Stimulated activated CD4-positive, alpha-beta T cell treated with anti-CD3 and anti-CD28 coated beads, Interleukin-4, amount 100 ng/mL, for 48 hours (primary cell): ENCODE results near the gene KCNQ4.

Source experiments
- DNase-seq, 2 donors: peaks; one replicate each; pipeline ENCODE4 v3.0.0-alpha.2; 2020; ENCODE audit warnings: low read depth in 2 of 2

Gene KCNQ4

DNA sequence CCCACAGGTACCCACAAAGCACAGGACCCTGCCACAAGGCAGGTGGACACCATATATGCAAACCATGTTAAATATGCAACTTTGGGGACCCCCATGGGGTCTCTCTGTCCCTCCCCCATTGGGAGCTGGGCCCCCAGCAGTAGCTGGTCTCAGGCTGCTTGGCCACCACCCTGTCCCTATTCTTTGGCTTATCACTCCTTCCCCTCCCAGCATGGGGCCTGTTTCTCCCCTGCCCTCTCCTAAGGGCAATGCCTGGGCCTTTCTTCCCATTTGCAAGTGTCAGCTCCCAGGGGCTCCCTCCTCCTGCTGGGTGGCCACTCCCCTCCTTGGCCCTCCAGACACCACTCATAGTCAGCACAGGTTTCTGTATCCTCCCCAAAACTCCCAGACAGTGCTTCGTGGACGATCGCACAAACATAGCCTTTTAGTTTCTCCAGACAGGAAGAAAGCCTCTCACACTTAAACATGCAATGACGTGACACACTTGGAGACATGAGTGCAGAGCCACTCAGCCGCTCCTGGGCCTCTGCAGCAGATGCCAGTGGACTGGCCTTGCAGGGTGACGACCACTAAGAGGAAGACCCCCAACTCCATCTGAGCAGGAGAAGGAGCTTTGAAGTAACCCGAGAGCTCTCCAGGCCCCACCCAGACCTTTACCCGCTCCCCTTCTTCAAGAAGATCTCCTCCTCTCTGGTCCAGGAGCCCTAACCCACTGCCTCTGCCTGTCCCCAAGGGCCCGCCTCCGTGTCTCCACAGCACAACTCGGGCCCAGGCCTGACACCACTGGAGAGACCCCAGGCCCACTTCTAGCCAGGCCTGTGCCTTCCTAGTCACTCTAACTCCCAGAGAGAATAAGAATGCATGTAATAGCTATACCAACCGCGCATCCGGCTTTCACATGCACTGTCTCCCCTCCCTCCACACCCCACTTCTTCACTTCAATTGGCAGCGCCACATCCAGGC is 55.7 kb downstream of the KCNQ4 start:
- DNase-seq: no peak

DNA sequence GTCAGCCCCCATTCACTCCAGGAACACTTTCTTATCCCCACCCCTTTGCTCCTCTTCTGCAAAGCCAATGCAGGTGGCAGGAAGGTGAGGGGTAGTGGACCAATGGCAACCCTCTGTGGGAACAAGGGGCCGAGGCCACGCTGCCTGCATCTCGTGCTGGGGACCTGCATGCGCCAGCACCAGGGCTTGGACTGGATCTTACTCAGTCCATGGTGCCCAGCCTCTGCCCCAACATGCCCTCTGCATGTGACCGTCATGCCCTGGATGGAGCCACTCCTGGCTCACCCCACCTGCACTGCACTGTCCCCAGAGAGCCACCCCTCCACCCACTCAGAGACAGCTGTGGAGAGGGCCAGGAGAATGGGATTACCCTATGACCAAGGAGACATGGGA is 56.4 kb downstream of the KCNQ4 start:
- DNase-seq: no peak

DNA sequence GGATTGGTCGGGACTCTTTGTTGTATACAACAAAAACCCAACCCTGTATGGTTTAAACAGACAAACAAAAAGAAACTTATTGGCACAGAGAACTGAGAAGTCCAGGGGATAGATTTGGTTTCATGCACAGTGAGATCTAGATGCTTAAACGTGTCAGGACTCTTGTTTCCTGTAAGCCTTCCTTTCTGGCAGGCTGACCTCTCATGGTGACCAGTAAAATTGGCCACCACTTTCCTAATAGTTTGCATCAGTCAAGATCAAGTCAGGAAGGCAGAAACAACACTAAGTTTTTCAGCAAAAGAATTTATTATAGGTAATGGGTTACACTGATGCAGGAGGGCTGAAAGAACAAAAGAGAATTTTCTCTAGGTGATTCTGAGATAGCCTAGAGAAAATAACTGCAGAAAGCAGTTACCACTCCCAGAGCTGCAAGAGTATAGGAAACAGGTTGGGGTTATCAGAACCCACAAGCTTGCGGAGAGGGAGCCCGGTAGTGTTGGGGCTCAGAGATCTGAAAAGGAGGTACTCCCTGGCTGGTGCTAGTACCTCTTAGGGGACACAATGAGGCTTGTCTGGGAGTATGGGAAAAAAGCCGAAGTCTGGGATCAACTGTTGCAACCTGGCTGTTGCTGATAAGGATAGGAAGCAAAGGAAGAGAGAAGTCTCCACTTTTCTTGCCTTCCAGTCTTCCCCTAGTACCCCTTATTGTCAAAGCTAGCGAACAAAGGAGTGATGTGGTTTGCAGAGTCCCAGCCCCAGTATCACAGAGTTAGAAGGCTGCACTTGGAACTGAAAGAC is 57.1 kb downstream of the KCNQ4 start:
- no peak for DNase-seq

DNA sequence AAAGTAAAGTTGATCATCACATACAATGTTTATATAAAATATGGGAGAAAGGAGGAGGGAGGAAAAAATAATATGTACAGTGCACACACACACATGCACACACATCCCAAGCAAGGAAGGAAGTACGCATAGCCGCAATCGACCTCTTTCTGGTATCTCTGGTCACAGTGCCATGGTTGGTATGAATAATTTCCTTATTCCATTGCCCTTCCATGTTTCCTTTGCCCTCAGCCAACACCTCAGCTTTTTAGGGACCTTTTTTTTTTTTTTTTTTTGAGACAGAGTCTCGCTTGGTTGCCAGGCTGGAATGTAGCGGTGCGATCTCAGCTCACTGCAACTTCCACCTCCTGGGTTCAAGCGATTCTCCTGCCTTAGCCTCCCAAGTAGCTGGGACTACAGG is 58.0 kb downstream of the KCNQ4 start:
- no peak for DNase-seq

DNA sequence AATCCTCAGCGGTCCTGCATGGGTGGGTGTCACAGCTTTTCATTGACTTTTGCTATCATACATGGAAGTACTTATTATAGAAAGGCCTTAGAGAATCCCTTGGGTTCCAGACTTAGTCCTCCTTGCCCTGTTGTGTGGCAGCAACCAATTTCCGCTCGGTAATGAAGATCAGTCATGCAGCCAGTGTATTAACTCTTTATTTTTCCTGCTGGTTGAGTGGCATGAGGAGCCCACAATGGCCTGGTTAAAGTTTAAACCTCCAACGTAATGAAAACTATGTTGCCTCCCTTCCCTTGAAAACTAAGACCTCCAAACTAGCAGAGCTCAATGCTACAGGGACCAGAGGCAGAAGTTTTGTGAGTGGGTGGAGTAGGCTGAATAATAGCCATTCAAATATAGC is 58.6 kb downstream of the KCNQ4 start:
- DNase-seq: no peak

DNA sequence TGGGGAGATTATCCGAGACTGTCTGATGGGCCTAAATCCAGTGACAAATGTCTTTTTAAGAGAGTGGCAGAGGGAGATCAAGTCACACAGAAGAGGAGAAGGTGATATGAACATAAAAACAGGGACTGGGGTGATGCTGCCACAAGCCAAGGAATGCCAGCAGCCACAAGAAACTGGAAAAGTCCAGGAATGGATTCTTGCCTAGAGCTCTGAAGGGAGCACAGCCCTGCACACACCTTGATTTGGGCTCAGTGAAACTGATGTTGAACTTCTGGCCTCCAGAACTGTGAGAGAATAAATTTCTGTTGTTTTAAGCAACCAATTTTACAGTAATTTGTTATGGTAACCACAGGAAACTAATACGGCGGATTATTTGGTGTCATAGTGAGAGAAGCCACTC is 59.1 kb downstream of the KCNQ4 start:
- no peak for DNase-seq

DNA sequence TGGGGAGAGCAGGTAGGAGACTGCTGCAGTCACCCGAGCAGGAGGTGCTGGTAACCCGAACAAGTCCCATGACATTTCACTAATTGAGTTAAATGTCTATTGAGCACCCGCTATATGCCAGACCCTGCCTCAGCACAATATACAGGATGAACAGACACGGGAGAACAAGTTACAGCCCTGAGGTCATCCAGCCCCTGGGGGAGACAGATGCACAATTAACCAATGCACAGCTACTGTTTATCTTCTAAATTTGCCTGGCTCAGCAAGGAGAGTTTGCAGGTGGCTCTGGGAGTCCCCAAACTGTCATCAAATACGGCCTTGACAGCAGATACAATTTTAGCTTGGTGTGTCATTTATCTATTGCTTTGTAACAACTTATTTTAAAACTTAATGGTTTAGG is 60.5 kb downstream of the KCNQ4 start:
- no peak for DNase-seq

DNA sequence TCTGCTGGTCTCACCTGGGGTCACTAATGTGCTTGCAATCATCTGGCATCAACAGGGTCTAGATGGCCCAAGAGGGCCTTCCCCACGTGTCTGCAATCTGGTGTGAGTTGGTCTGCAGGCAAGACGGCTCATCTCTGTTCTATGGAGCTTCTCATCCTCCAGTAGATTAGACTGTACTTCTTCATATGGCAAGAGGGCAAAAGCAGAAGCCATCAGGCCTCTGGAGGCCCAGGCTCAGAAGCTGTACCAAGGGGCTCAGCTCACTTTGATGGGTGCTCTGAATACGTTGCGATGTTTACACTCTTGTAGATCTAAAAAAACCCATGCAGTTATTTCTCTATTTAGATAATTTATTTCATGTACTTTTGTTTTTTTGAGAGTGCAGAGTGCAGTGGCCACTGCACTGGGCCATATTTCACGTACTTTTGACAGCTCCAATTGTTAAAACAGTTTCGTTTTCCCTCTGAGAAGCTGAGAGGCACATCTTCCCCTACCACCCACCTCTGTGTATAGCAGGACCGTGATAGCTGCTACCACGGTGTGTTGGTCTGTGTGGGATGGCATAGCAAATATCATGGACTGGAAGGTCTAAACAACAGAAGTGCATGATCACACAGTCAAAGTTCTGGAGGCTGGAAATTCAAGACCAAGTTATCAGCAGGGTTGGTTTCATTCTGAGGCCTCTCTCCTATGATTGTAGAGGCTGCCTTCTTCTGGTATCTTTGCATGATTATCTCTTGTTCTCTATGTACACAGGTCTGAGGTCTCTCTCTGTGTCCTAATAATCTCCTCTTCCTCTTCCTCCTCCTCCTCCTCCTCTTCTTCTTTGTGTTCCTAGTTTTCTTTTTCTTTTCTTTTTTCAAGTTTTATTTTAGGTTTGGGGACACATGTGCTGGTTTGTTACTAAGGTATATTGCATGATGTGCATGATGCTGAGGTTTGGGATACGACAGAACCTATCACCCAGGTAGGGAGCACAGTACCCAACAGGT is 61.6 kb downstream of the KCNQ4 start:
- DNase-seq: no peak

DNA sequence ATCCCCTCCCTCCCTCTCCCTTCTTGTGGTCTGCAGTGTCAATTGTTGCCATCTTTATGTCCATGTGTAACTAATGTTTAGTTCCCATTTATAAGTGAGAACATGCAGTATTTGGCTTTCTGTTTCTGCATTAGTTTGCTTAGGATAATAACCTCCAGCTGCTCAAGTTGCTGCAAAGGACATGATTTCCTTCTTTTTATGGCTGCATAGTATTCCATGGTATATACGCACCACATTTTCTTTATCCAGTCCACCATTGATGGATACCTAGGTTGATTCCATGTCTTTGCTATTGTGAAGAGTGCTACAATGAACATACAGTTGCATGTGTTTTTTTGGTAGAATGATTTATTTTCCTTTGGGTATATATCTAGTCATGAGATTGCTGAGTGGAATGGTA is 62.3 kb downstream of the KCNQ4 start:
- no peak for DNase-seq

DNA sequence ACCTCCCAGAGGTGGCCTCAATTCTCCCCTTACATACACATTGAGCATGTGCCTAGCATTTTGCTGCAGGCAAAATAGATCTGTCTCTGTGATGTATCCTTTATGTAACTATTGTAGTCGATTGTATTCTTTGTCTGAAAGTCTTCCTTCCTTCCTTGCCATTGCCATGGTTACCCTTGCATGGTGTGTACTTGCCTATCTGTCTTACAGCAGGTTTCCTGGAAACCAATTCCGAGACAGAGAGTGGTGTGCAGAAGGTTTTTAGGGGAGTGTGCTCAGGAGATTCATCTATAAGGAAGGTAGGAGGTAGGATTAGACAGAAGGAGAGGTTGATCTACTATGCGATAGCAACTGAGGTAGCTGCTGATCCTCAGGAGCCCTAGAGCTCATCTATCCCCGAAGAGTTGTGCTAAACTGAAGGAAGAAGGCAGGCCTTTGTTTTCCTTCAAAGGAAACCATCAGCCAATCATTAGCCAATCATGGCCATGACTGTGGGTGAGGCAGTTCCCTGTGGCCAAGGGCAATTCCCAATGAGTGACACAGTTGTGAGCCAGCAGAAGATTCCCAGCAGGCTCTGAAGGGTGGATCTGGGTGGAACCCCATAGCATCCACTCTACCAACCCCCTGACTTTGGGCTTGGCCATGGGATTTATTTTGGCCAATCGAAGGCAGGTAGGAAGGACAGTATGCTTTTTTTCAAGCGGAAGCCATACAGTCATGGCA is 63.6 kb downstream of the KCNQ4 start:
- DNase-seq: no peak

DNA sequence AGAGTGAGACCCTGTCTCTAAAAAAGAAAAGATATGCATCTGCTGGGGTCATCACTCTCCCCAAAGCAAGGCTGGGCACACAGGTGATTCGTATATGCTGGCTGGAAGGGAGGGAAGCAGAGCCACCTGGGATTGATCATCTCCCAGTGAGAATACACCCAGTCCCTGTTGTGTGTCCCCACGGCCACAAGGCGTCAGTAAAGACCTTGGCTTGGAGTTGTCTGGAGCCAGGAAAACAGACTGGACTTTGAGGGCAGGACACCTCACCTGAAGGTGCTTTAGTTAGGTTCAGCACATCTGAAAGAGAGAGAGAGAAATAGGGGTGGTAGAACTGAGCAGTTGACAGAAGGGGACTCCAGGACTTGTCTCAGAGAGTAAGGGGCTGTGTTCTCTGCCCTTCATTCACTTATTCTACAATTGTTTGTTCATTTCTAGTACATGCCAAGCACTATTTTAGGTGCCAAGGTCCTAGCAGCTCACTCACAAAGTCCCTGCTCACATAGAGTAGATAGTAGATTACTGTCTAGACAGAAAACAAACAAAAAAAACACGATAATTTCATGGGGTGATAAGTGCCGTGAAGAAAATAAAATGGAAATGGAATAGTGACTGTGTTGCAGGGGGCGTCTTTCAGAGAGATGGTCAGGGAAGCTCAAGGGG is 65.1 kb downstream of the KCNQ4 start:
- no peak for DNase-seq

DNA sequence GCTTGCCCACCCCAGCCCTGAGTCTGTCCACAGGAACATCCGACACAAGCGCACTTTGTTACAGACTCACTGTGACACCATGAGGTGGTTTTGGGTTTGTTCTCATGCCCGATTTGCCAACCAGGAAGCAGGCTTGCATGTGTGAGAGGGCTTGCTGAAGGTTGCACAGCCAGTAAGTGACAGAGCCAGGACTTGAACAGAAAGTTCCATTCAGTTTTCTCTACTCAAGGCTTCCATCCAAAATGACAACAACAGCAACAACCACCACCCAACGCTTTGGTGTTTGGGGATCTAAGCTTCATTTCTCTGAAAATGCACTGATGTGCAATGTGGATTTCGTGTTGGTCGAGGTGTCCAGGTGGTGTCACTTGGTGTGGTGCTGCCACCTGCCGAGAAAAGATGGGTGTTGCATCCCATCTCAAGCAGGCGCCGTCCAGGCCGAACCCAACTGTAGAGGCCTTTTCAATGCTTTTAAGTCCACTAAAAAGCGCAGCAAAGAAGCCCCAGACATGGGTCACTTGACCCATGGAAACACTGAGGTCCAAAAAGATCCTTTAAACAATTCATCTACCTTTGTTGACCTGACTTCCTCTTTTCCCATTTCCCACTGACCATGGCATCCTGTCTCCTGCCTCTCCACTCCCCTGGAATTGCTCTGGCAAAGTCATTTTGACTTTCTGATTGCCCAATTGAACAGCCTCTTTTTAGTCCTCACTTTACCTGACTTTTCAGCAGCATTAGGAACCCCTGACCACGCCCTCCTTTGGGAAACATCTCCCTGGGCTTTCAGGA is 66.4 kb downstream of the KCNQ4 start:
- DNase-seq: peak; percentile 69 to 71

DNA sequence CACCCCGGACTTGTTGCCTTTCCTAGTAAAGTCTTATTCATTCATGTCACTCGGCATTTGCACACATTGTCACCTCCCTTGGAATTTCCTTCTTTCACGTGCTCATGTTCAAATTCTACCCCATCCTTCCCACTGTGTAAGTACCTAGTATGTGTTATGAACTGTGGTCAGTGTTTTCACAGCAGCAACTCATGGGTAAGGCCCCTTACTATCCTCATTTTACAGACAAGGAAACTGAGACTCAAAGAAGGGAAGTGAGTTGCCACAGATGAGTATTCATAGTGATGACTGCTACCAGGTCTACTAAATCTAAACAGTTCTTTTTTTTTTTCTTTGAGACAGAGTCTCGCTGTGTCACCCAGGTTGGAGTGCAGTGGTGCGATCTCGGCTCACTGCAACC is 68.1 kb downstream of the KCNQ4 start:
- DNase-seq: no peak

DNA sequence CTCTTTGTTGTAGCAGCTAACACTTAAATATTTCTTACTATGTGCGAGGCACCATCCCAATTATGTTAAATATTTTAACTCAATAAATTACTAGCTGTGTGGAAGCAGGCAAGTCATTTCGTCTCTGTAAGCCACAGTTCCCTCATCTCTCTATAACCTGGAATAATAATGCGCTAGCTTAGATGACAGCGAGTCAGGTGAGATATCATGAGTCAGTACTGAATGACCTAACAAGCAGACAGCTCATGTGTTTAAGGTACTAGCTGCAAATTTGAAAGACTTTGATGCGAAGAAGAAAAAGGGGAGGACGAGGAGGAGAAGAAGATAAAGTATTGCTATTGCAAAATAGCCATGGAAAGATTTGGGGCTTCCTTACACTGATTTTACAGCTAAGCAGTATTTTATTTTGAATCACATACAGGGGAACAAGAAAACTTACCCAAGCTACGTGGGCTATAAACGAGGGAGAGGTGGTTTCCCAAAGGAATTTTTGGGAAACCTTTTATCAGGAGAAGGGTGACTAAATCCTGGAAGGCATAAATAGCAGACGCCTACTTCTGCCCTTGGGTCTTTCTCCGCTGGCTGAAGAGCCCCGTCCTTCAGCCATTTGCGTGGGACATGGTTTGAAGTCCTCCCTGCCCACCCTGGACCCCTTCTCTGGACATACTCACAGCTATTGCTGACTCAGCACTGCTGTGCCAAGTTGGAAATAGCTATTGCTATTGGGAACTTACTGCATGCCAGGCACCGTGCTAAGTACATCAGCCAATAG is 69.7 kb downstream of the KCNQ4 start:
- no peak for DNase-seq

DNA sequence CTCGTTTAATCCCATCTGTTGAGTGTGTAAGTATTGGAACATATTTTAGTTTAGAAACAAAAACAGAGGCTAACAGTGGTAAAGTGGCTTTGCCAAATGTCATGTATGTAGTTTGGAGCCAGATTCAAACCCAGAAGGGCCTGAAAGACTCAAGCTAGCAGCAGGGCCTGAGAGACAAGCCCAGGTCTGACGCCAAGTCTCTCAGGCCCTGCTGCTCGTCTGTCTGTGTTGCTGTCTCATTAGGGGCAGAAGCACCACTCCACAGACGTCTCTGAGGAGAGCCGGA is 70.2 kb downstream of the KCNQ4 start:
- no peak for DNase-seq

DNA sequence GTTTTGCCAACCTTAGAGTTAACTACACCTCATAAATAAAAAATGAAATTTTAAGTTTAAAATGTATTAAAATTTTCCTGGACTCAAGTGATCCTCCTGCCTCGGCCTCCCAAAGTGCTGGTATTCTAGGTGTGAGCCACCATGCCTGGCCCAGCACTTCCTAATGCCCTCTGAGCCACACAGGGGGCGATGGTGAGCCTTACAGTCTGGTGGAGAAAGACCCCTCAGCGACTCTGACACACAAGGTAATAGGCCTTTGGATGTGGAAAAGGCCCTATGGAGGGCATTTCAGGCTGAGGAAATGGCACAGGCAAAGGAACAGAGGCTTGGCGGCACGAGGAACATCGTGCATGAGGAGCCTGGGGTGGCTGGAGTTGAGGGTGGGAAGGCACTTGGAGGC is 71.9 kb downstream of the KCNQ4 start:
- no peak for DNase-seq

DNA sequence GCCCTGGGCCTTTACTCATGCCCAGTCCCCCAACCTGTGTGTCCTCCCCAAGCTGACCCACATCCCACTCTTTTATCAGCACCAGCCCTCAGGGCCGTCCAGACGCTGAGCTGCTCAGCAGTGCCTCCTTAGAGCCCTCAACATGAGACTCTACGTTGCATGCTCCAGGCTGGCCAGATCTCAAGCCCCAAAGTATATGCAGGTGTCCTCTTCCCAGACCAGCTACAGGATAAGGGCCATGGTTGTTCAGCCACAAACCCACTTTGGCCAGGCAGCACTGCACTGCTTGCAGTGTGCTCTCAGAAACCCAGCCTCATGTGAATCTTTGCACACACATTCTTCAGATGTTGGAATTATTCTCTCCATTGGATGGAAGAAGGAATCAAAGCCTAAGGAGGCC is 72.5 kb downstream of the KCNQ4 start:
- no peak for DNase-seq

DNA sequence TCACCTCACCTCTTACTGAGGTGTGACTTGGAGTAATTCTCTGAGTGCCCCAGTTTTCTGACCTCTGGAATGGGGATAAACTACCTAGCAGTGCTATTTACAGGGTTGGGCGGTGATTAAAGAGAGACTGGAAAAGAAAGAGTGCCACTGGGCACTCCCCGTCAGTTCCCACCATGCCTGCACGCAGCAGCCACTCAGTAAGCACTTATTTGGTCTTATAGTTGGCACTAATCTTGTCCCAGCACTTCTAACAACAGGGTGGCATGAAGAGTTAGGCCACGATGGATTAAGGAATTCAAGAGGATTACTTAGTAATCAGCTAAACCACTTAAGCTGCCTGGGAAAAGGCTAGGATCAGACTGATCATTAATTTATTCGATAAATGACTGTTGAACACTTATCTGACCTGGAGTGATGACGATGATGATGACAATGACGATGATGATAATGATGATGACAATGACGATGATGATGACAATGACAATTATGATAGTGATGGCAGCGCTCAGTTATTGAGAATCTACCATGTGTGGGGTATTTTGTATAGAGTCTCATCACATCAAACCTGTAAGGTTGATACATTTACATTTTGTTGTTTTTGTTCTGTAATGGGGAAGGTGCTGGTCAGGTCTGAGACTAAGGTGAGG is 73.2 kb downstream of the KCNQ4 start:
- no peak for DNase-seq

DNA sequence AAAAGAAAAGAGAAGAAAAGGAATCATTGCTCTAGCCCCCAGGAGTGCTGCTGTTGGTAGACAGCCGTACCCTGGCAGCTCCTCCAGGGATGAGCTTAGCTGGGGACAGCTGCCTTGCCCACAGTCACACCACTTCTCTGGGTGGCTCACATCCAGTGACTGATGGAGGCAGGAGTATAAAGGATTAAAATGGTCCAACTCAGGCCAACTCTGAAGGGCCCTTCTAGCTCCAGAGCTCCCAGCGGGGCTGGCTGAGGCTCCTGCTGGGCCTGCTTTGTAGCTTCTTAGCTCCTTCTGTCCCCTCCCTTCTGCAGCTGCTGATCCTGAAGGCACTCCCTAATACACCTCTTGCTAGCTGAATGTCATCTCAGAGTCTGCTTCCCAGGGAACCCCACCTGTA is 74.2 kb downstream of the KCNQ4 start:
- no peak for DNase-seq
